GM19238 (cell line): ENCODE data around the gene BRAT1.
A peak's percentile ranks its signal among the peaks of the same experiment; 100 is the strongest.
"Not testable (repeated sequence)": the region's sequence is repeated elsewhere in the genome, so short reads cannot be mapped to it uniquely, and the experiment has no call there.

Experiments
- DNase-seq: peaks from one replicate; pipeline ENCODE4 v3.0.0; 2011; ENCODE audit warnings: low spot score; ENCODE audit not compliant: insufficient read length

Gene BRAT1

GRCh38 chr7:2555121-2556052 lies at the start of gene BRAT1:
BRAT1 (minus strand) TSS chr7:2555524; CDS start chr7:2554431, 1,093 bp downstream.
- peak; percentile 97 for DNase-seq

- no peak for DNase-seq
These were observed 49.4 kb upstream of the BRAT1 start for GRCh38 chr7:2604608-2605174.

- DNase-seq, result no peak
These were observed 48.0 kb upstream of the BRAT1 start for GRCh38 chr7:2603044-2603965.

- DNase-seq, result no peak
These were observed 47.2 kb upstream of the BRAT1 start for GRCh38 chr7:2602406-2603043.

GRCh38 chr7:2601907-2602306 lies 46.6 kb upstream of the BRAT1 start:
- DNase-seq, result no peak

GRCh38 chr7:2601065-2601464 lies 45.7 kb upstream of the BRAT1 start:
- DNase-seq, result no peak

- DNase-seq, result no peak
These were observed 43.0 kb upstream of the BRAT1 start for GRCh38 chr7:2598154-2598823.

- no peak for DNase-seq
These were observed 41.9 kb upstream of the BRAT1 start for GRCh38 chr7:2597273-2597640.

- DNase-seq, result no peak
These were observed 41.3 kb upstream of the BRAT1 start for GRCh38 chr7:2596464-2597272.

- no peak for DNase-seq
These were observed 40.0 kb upstream of the BRAT1 start for GRCh38 chr7:2595258-2595860.

GRCh38 chr7:2594599-2594998 lies 39.3 kb upstream of the BRAT1 start:
- no peak for DNase-seq

- no peak for DNase-seq
These were observed 37.9 kb upstream of the BRAT1 start for GRCh38 chr7:2593036-2593727.

GRCh38 chr7:2592375-2592865 lies 37.1 kb upstream of the BRAT1 start:
- no peak for DNase-seq

- DNase-seq, result not testable (repeated sequence)
These were observed 34.6 kb upstream of the BRAT1 start for GRCh38 chr7:2589941-2590340.

- no peak for DNase-seq
These were observed 34.0 kb upstream of the BRAT1 start for GRCh38 chr7:2589341-2589740.

GRCh38 chr7:2587778-2588177 lies 32.5 kb upstream of the BRAT1 start:
- no peak for DNase-seq

GRCh38 chr7:2587134-2587533 lies 31.8 kb upstream of the BRAT1 start:
- DNase-seq, result no peak

GRCh38 chr7:2586326-2587020 lies 31.1 kb upstream of the BRAT1 start:
- no peak for DNase-seq
